HG02885 (cell line): ENCODE data around the gene FHOD3.

Experiments
- ATAC-seq: cut with Tn5 transposase; IDR thresholded peaks from one replicate; pipeline ENCODE4 v1.9.1; 2021; ENCODE audit warnings: mild to moderate bottlenecking; ENCODE audit not compliant: unreplicated experiment, poor library complexity

Gene FHOD3

DNA sequence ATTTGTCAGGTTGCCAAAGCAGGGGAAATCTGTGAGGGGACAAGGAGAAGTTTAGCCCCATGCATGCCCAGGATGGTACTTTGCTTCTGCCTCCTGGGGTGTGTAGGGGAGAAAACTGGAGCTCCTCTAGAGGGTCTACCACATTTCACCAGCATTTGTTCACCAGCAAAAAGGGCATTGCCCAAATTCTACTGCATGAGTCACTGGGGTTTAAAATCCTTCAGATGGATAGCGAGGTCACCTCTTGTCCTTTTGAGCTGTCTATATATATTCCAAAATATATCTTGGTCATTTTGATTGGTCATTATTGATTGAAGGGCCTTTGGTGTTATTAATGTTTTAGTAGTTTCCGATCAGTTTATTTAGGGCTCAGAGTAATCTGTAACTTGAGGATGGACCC, 18.7 kb downstream of the FHOD3 start:
- ATAC-seq: no peak

DNA sequence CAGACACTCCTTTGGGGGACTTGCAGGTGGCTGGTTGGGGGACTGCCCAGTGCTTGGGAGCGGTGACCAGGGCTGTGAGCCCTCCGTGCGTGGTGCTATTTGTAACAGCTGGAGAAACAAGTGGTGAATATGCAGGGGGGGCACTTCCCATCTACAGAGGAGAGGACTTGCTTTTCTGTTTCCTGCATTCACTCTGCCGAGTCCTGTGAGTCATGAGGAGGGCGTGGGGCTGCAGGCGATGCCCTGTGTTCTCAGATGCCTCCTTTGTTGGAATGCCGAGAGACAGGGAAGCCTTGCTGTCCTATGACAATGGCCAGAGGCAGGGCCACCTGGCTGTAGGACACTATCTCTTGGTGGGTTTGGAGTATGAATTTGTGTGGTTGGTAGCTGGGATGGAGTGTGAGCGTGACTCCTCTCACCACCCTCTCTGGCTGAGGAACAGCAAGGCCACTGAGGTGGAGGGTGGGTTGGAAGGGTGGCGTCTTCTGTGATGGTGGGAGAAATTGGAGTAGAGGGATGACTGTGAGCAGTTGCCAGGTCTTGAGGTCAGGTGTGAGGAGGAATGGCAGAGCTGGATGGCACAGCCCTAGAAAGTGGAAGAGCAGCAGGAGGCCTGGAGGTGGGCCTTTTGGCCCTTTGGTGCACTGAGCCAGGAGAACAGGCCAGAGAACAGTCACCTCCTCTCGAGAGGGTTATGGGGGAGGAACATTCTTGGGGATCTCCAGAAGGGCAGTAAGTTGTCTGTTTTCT, 24.3 kb downstream of the FHOD3 start:
- no peak for ATAC-seq

DNA sequence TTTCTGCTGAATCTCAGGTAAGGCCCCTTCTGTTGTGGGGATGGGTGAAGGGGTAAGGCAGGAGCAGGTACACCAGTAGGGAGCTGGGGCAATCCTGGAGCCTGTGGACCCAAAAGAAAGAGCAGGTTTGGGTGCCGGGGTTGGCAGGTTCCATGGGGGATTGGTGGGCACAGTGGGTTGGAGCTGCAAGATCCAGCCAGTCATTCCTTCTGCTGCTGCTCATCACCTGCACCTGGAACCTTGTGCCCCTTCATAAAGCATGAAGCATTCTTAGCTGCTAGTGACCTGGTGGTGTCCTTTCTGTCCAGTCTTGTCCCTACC, 24.9 kb downstream of the FHOD3 start:
- ATAC-seq: no peak

DNA sequence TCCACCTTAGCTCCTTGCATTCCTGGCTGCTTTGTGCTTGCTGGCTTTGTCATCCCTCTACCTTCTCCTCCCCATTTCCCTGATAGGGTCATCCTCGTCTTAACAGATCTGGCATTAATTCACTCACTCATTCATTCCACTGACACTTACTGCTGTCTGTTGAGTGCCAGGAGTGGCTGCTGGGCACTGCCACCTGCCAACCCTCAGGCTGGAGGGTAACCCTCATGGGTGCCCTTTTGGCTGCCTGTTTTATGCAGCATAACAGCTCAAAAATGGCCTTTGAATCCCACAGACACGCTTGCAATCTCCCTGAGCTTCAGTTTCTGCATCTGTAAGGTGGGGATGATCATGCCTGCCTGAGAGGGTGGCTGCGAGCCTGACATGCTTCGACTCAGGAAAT, 25.2 kb downstream of the FHOD3 start:
- no peak for ATAC-seq

DNA sequence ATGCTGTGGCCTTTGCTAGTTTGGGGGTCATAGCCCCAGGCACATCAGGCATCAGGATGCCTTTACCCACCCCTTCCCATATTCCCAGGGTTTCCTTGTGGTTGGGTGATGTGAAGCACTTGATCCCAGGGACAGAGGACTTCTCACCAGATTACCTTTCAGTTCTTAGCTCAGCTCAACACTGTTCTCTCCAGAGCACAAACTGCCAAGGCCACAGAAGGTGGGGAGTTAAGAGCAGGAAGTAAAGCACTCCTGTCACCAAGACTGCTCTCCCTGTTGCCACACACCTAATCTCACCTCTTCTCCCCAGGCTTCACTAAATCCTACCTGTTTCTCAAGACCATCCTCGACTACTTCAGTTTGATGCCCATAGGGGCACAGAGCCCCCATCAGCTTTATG, 25.9 kb downstream of the FHOD3 start:
- ATAC-seq: no peak

DNA sequence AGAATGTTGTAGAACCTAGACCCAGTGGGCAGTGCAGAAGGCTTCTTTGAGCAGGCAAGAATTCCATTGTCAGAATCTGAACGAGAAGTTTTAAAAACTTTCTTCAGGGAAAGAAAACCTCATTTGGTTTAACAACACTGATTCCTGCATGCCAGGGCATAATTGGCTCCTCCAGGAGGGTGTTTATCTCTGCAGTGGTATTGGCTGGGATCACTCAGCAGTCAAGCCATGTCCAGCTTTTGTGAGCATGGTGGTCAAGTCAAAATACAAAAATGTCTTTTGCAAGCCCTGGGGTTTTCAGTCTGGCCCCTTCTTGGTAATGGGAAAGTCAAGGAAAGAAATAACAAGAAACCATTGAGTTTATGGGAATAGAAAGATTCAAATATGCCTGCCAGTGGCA, 28.3 kb downstream of the FHOD3 start:
- no peak for ATAC-seq

DNA sequence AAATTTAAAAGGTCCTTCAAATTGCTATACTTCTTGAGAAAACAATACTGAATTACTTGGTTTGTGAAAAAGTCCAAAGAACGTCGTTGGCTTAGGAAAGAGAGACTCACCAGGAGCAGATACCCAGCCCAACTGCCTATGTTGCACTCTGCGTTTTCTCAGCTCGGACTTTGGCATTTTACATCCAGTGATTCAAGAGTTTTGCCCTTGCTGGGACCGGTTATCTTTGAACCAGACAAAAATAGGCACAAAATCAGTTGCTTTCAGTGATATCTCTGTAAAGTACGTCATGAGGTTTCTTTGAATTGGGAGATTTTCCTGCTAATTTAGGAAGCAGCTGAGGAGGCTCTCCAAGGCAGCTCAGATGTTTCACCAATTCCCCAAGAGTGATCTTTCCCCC, 29.3 kb downstream of the FHOD3 start:
- no peak for ATAC-seq

DNA sequence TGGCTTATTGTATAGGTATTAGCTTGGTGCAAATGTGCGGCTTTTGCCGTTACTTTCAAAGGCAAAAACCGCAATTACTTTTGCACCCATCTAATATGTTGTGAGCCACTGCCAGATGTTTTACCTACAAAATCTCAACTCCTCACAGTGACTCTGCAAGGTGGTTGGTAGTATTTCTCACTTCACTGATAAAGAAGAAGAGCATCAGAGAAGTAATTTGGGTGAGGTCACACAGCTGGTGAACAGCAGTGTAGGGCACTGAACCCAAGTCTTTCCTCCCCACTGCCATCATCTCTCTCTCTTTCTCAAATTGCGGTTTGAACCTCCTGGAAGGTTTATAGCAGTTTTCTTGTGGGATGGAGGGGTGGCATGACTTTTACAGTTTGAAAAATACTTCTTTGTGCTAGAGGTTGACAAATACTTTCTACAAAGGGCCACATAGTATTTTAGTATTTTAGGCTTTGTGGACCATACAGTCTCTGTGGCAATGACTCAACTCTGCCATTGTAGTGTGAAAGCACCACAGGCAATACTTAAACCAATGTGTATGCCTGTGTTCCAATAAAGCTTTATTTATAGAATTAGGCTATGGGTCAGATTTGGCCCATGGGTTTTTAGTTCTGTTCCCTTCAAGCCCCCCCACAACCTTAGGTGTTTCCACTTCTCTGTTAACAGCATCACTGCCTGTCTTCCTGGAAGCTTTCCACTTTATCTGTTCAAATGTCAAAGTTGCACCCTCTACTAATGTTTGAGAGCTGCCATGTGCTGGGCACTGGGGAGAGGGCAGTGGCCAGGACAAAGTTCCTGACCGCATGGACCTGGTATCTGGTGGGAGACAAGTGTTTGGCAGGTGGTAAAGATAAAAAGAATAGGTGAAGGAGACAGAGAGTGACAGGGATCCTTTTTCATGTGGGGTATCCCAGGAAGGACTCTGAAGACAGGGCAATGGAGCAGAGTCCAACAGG, 30.1 kb downstream of the FHOD3 start:
- ATAC-seq: no peak

DNA sequence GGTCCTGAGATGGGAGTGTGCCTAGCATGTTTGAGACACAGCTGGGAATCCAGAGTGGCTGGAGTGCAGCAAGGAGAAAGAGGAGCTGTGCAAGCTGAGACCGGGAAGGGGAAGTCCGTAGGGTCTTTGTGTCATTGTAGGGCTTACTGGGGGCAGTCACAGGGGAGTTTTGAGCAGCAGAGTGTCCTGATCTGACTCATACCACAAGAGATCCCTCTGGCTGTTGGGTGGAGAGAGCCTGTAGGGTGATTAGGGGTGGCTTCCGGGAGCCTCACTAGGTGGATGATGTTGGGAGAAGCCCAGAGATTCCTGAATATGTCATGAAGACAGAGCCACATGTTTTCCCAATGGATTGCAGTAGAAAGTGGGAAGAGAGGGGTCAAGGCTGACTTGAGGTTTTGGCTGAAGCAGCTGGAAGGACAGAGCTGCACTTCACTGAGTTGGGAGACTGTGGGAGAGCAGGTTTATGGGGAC, 30.9 kb downstream of the FHOD3 start:
- ATAC-seq: peak; percentile 66

DNA sequence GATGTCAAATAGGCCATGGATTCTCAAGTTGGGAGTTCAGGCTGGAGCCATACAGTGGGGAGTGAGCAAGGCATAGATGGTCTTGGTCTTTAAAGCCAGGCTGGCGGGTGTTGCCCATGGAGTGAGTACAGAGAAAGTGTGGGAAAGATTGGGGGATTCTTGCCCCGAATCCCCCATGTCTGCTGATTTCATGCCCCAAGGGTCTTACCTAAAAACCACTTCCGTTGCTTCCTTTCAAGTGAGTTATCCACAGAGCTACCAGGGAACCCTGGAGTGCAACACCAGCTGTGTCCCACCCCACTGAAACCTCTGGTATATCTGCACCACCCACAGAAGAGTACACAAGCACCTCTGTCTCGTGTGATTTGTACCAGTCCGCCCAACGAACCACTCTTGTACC, 31.4 kb downstream of the FHOD3 start:
- ATAC-seq: peak; percentile 5

DNA sequence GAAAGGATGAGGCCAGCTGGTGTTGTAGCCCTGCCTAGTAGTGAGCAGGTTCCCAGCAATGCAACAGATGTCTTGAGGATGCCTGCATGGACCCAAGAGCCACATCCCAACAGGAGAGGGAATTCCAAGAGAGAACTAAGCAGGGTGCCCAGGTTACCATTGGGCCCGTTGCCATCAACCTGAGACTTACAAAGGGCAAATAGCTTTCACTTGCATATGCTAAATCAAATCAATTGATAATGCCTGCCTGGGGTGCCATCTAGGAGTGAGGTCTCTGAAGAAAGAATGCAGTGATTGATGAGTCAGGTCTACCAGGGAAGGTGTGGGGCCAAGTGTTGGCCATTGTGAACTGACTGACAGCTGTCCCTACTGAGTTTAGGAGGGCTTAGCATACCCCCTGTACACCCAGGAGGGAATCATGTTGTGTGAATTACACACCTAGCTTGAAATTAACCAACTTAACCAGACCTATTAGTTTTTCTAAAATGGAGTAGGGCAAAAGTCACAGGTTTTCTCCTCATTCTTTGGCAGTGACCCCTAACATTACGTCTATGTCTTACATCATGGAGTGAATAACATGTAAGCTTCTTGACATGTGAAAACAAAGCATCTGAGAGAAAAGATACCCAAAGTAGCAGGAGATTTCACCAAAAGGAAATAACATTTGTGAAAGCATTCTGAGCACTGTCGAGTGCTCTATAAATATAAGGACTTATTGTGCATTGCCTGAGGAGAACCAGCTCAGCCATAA, 32.3 kb downstream of the FHOD3 start:
- no peak for ATAC-seq

DNA sequence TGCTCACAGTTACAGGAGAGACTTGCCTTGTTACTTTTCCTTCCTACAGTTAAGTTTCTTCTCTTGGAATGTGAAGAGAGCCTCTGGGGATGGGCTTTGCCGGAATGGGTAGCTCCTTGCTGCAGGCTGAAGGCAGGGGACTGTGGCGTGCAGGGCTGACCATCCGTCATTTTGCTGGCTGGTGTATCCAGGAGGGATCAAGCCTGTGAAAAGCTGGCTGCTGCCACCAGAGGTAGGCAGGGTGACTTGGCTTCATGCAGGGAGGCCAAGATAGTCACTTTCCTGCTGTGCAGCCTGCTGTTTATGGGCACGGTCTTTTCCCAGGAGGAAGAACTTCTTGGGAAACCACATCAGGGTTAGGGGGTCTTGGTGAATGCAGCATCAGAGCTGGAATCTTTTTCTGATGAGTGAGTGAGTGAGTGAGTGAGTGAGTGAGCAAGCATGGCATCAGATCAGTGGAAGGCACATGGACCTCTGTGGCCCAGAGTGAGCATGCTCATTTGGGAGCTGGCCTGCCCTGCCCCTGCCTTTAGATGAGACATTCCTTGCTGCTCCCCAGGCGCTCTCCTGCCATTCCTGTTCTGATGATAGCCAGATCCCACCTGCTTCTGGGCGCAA, 33.0 kb downstream of the FHOD3 start:
- ATAC-seq: no peak

DNA sequence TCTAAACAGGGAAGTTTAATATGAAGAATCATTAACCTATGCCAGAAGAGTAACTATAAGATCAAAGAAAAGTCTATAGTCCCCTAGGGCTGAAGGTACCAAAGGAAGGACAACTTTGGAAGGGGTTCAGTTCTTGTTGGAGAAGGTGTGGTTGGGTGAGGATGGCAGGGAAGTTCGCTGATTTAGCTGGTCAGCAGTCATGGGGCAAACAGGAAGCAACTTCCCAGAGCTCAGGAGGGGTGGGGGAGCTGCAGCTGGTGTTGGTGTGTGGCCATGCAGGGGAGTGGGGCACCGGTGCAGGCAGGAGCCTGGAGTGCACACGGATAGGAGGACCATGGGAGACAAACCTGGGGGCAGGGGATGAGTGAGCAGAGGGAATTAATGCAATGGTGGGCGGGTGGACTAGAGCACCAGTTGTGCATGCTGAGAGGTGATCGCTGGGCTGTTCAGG, 34.0 kb downstream of the FHOD3 start:
- ATAC-seq: no peak

DNA sequence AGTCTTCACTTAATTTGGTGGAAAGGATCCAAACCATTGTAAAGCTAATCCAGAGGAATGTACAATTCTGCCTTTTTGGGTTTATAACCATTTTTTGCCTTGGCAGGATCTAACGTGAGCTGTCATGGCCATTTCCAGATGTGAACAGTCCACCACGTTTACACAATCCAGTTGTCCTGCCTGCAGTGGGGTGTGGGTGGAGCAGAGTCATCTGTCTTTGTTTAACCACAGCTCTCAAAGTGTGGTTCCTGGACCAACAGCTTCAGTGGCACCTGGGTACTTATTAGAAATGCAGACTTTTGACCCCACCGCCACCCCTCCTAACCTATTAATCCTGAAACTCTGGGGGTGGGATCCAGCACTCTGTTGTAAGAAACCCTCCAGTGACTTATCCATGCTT, 35.9 kb downstream of the FHOD3 start:
- no peak for ATAC-seq

DNA sequence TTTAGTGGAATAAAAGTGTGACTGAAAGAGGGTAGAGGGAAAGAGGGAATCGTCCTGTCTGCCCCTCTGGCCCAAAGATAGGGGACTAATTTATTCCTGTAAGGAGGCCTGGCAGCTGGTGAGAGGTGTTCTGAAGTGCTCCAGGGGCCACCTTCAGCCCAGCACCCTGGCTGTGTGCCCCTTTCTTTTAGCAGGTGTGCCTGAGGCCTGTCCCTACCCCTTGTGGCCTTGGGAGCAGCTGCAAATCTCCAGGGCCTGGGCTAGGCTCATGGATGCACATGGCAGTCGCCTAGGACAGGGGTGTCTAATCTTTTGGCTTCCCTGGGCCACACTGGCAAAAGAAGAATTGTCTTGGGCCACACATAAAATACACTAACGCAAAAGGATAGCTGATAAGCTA, 37.3 kb downstream of the FHOD3 start:
- ATAC-seq: no peak

DNA sequence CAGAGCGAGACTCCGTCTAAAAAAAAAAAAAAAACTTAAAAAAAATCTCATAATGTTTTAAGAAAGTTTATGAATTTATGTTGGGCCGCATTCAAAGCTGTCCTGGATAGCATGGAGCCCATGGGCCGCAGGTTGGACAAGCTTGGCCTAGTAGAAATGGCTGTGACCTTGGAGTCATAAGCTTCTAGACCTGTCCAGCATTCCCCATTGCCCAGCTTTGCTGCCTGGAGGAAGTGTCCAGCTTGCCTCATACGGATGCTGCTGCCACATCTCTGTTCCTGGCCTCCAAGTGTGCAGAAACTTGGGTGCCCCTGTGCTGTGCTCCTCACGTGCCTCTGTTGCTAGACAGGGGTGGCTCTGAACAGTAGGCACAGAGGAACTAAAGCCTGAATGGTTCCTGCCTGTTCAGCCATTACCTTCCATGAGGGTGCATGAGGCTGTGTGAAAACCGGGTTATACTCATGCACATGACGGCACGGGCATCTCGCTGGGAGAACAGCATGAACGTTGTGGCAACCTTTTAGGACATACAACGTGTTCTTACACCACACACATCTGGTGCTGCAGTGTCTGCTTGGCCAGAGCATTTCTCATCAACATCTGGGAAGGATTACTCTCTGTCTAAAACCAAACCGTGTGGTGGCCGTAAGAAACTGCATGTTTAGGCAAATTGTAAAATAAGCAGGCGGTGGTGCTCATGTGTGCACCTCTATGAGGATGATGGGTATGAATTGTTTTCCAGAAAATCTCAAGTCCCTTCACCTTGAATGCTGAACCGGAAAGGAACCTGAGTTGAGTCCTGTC, 38.2 kb downstream of the FHOD3 start:
- no peak for ATAC-seq

DNA sequence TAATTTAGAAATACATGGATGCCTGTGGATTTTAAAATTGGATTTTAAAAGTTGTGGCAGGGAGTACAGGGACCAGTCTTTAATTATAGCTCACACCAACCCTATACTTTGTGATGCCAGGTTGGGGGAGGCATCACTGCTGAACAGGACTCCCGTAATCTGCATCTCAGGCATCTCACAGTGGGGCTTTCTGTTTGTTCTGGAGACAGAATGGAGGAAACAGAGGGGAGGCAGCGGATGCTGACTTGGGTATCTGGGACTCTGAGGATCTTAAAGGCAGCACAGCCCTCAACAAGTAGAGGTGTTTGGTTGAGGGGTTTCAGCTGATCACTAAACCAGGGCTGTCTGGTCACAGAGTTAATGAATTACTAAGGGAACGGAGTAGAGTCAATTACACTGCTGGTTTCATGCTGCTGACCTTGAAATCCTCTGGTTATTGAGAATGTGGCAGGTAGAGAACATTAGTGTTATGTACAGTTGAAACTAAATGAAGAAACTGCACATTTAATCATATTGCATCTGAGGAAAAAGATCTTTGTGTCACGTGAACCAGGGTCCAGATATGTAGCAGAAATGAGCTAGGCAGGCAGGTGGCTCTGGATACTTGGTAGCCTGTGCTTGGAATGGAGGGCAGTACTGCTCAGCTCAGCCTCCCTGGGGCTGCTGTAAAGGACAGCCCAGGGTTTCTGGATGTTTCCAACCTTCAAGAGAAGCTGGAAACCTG, 40.3 kb downstream of the FHOD3 start:
- ATAC-seq: no peak

DNA sequence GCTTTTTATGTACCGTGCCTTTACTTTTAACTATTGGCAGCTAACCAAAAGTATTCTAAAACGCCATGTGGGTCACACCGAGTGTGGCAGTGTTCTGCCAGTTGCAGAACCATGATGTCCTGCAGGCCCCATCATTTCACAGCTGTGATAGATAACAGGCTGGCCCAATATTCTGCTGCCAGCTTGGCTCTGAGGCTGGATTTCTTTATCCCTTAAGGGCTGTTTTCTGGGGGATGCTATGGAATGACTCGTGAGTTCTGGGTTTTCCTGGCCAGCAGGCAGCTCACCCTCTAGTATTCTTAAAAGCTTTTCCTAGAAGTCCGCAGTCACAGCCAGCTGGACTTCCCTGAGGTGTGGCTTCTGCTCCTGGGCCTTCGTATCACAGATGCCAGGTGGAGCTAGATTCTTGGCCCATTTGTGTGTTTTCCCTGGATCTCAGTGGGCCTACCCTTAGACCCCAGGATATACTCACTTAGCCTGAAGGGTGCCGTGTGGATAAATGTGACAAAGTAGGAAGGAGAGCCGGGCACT, 41.0 kb downstream of the FHOD3 start:
- ATAC-seq: no peak

DNA sequence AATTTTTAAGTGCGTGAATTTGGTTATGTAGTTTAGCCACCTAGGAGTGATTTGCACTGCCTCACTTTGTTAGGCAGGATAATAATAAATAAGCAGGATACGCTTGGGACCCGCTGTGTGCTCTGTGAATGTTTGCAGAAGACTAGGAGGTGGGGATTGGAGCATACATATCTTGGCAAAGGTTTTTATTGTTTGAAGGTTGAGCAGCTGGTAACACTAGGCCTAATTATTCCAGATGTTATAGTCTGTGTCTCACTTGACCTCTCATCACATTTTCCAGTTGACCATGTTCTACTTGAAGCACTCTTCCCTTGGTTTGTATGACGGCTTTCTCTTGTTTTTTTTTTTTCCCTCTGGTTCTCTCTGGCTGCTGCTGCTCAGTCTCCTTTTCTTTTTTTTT, 42.7 kb downstream of the FHOD3 start:
- no peak for ATAC-seq
